OCI-LY1 (cell line): ENCODE results near the gene RFPL1.

Experiments
- H2AFZ ChIP-seq: fragments of 200-600 bp; sonication (generic), shearing (Covaris generic); 2 replicates; pipeline ENCODE4 v1.6.0; 2014; ENCODE audit warnings: antibody characterized with exemption, mild to moderate bottlenecking, low read length
- H3F3A ChIP-seq: fragments of 200-600 bp; sonication (generic), shearing (Covaris generic); 2 replicates; pipeline ENCODE4 v1.6.0; 2014; ENCODE audit warnings: mild to moderate bottlenecking, antibody characterized with exemption, low read length, moderate library complexity; ENCODE audit not compliant: insufficient read depth
- H3K27ac ChIP-seq: fragments of 200-600 bp; sonication (generic); 2 replicates; pipeline ENCODE4 v1.5.1; 2014; ENCODE audit warnings: low read length, mixed run types, mild to moderate bottlenecking, low read depth; ENCODE audit not compliant: poor library complexity, severe bottlenecking
- H3K27me3 ChIP-seq: fragments of 200-600 bp; sonication (generic); 2 replicates; pipeline ENCODE4 v1.6.0; 2014; ENCODE audit warnings: antibody characterized with exemption, mild to moderate bottlenecking, low read length, moderate library complexity; ENCODE audit not compliant: insufficient read depth
- H3K36me3 ChIP-seq: fragments of 200-600 bp; sonication (generic); 2 replicates; pipeline ENCODE4 v1.6.1; 2014; ENCODE audit warnings: mild to moderate bottlenecking, antibody characterized with exemption, low read length, moderate library complexity, mixed read lengths; ENCODE audit not compliant: insufficient read depth
- H3K4me1 ChIP-seq: fragments of 200-600 bp; sonication (generic); 2 replicates; pipeline ENCODE4 v1.5.1; 2014; ENCODE audit warnings: mild to moderate bottlenecking, low read length, moderate library complexity; ENCODE audit not compliant: insufficient read depth, severe bottlenecking
- H3K4me2 ChIP-seq: fragments of 200-600 bp; sonication (generic), shearing (Covaris generic); 2 replicates; pipeline ENCODE4 v1.6.1; 2014; ENCODE audit warnings: low read length
- H3K4me3 ChIP-seq: fragments of 200-600 bp; sonication (generic); 2 replicates; pipeline ENCODE4 v1.5.1; 2014; ENCODE audit warnings: low read length, low read depth, mild to moderate bottlenecking, mixed read lengths; ENCODE audit not compliant: poor library complexity, severe bottlenecking
- H3K79me2 ChIP-seq: fragments of 200-600 bp; shearing (Covaris generic); 2 replicates; pipeline ENCODE4 v1.6.1; 2016; ENCODE audit warnings: mixed run types, low read length, mixed read lengths; ENCODE audit not compliant: insufficient read depth
- H3K9ac ChIP-seq: fragments of 200-600 bp; sonication (generic), shearing (Covaris generic); 2 replicates; pipeline ENCODE4 v1.6.1; 2014; ENCODE audit warnings: mild to moderate bottlenecking, low read length, mixed read lengths
- H3K9me2 ChIP-seq: fragments of 200-600 bp; sonication (generic), shearing (Covaris generic); 2 replicates; pipeline ENCODE4 v1.6.1; 2014; ENCODE audit warnings: low read depth, mild to moderate bottlenecking, low read length, mixed read lengths
- H3K9me3 ChIP-seq: fragments of 200-600 bp; shearing (Covaris generic); 2 replicates; pipeline ENCODE4 v1.6.1; 2014; ENCODE audit warnings: low read length, mixed read lengths
- H4K20me1 ChIP-seq: fragments of 200-600 bp; sonication (generic), shearing (Covaris generic); 2 replicates; pipeline ENCODE4 v1.6.0; 2016; ENCODE audit warnings: mild to moderate bottlenecking, low read length; ENCODE audit not compliant: insufficient read depth
- CTCF ChIP-seq: fragments of 200-600 bp; sonication (generic), shearing (Covaris generic); IDR thresholded peaks from 2 replicates; pipeline ENCODE4 v1.5.1; 2017; ENCODE audit warnings: mild to moderate bottlenecking, antibody characterized with exemption, low read length, moderate library complexity, mixed read lengths
- EZH2 ChIP-seq: fragments of 200-600 bp; sonication (generic), shearing (Covaris generic); IDR thresholded peaks from 2 replicates; pipeline ENCODE4 v1.8.0; 2017; ENCODE audit warnings: borderline replicate concordance, mixed run types, mild to moderate bottlenecking, antibody characterized with exemption, low read length, moderate library complexity, mixed read lengths

The RFPL1 gene

DNA sequence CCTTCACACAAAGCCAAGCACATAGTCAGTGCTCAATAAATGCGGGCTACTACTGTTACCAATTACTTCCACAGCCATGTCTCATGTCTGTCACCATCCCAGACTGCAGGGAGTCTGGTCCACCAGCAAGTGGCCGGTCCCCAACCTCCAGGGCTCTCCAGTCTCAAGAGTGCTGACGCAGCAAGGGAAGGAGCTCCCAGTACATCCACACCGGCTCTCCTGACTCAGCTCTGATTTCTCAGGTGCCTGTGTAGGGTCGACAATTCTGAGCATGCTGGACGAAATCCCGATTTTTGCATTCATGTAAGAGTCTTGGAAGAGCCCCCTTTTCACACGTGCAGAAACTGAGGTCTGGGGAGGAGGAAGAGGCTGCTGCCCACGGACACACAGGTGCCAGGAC lies 31.4 kb downstream of the RFPL1 start:
- Histone ChIP-seq H3K27me3 (peaks cover 4% of the 10 kb centered on the region; the same call in 1 of the 2 replicates), H4K20me1 (no peaks in the 10 kb centered on the region), H3K4me2 (peak overlapping the region; percentile 56), H3K9ac (no peak overlapping the region), H3K9me2 (no peaks in the 10 kb centered on the region), H3K27ac (no peak overlapping the region), H3F3A (no peaks in the 10 kb centered on the region), H3K9me3 (no peaks in the 10 kb centered on the region), H3K79me2 (no peaks in the 10 kb centered on the region), H2AFZ (no peak overlapping the region), H3K4me3 (peak overlapping the region; percentile 41), H3K4me1 (no peaks in the 10 kb centered on the region), H3K36me3 (no peaks in the 10 kb centered on the region)
- TF ChIP-seq CTCF = no peak
- TF ChIP-seq EZH2 = no peak

- Histone ChIP-seq H3K9me3 (no peaks in the 10 kb centered on the region), H3K9ac (no peak overlapping the region), H3K4me2 (peak overlapping the region; percentile 56), H3K4me3 (peak overlapping the region; percentile 41), H2AFZ (no peak overlapping the region), H3K9me2 (no peaks in the 10 kb centered on the region), H4K20me1 (no peaks in the 10 kb centered on the region), H3K4me1 (no peaks in the 10 kb centered on the region), H3K27ac (no peak overlapping the region), H3F3A (no peaks in the 10 kb centered on the region), H3K27me3 (peaks cover 4% of the 10 kb centered on the region; the same call in 1 of the 2 replicates), H3K79me2 (no peaks in the 10 kb centered on the region), H3K36me3 (no peaks in the 10 kb centered on the region)
- TF ChIP-seq EZH2 (no peak), CTCF (peak; percentile 78)
These were observed 31.9 kb downstream of the RFPL1 start for GRCh38 chr22:29470159-29470855.

- H2AFZ ChIP-seq = no peak overlapping the region
- no peaks in the 10 kb centered on the region for H3K9me3 ChIP-seq
- H3K27ac ChIP-seq = no peak overlapping the region
- H3K4me1 ChIP-seq = peaks cover 6% of the 10 kb centered on the region
- no peak overlapping the region for H3K4me3 ChIP-seq
- TF ChIP-seq CTCF (no peak), EZH2 (no peak)
- no peak overlapping the region for H3K9ac ChIP-seq
- H3F3A ChIP-seq = no peaks in the 10 kb centered on the region
- no peak overlapping the region for H3K4me2 ChIP-seq
- no peaks in the 10 kb centered on the region for H4K20me1 ChIP-seq
- no peaks in the 10 kb centered on the region for H3K9me2 ChIP-seq
- H3K36me3 ChIP-seq = no peaks in the 10 kb centered on the region
- no peaks in the 10 kb centered on the region for H3K79me2 ChIP-seq
- peaks cover 4% of the 10 kb centered on the region; the same call in 1 of the 2 replicates for H3K27me3 ChIP-seq
These were observed 34.6 kb downstream of the RFPL1 start for GRCh38 chr22:29473001-29473400.
